ENCODE results near the gene MAP4K4. TPM values are rescaled to one million over a fixed set of nuclear protein-coding genes. Genes with fewer than 3 reads are reported as not detected.
"Not testable (repeated sequence)": the region's sequence is repeated elsewhere in the genome, so short reads cannot be mapped to it uniquely, and the experiment has no call there.

The MAP4K4 gene
- total RNA-seq, 2 donors from 2014 or later: 26.8 to 30.7 TPM

DNA sequence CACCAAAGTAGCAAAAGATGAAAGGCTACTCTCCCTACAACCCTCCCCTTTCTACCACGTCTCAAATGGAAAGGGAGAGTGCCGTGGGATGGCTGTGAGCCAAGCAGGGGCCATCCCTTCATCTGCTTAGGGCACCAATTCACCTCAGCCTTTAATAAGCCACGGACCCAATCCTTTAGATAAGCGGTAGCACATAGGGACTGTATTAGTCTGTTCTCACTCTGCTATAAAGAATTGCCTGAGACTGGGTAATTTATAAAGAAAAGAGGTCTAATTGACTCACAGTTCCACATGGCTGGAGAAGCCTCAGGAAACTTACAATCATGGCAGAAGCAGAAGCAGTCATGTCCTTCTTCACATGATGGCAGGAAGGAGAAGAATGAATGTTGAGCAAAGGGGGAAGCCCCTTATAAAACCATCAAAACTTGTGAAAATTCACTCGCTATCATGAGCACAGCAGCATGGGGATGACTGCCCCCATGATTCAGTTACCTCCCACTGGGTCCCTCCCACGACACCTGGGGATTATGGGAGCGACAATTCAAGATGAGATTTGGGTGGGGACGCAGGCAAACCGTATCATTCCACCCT lies 208.3 kb downstream of the MAP4K4 start:
- no peak for DNase-seq
- Histone ChIP-seq H3K36me3 (no peaks in the 10 kb centered on the region), H3K27me3 (no peaks in the 10 kb centered on the region), H3K9me3 (no peaks in the 10 kb centered on the region), H3K27ac (no peak overlapping the region), H3K4me1 (no peaks in the 10 kb centered on the region), H3K4me3 (no peak overlapping the region), H3K9ac (ENCODE audit: low read depth in 2 of 2, low read length in 2 of 2) (no peak overlapping the region)
- intact Hi-C loops (cut with DNase I): no loop called here
- TF ChIP-seq, protein P1, sequence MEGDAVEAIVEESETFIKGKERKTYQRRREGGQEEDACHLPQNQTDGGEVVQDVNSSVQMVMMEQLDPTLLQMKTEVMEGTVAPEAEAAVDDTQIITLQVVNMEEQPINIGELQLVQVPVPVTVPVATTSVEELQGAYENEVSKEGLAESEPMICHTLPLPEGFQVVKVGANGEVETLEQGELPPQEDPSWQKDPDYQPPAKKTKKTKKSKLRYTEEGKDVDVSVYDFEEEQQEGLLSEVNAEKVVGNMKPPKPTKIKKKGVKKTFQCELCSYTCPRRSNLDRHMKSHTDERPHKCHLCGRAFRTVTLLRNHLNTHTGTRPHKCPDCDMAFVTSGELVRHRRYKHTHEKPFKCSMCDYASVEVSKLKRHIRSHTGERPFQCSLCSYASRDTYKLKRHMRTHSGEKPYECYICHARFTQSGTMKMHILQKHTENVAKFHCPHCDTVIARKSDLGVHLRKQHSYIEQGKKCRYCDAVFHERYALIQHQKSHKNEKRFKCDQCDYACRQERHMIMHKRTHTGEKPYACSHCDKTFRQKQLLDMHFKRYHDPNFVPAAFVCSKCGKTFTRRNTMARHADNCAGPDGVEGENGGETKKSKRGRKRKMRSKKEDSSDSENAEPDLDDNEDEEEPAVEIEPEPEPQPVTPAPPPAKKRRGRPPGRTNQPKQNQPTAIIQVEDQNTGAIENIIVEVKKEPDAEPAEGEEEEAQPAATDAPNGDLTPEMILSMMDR (IDR thresholded peaks at IDR 0.05): no peak

DNA sequence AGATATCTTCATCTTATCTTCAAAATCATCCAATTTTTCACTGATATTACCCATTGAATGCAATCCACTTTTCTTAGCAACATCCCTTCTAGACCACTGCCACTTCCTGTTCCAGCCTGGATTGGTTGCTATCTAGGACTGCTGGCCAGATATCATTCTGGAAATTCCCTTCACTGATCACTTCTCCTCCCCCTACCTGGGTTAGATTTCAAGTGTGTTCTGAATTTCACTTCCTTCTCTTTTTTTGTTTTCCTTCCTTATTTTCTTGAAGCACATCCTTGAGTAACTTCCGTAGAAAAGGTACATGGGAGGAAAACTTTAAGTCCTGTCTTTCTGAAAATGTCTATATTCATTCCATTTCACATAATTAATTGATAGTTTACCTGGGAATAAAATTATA lies 212.3 kb downstream of the MAP4K4 start:
- DNase-seq: no peak
- Histone ChIP-seq H3K27me3 (no peaks in the 10 kb centered on the region), H3K36me3 (no peaks in the 10 kb centered on the region), H3K4me3 (no peak overlapping the region), H3K9ac (ENCODE audit: low read depth in 2 of 2, low read length in 2 of 2) (no peak overlapping the region), H3K4me1 (no peaks in the 10 kb centered on the region), H3K9me3 (no peaks in the 10 kb centered on the region), H3K27ac (no peak overlapping the region)
- TF ChIP-seq, protein P1 (IDR thresholded peaks at IDR 0.05): no peak
- intact Hi-C loops (cut with DNase I): no loop called here

DNA sequence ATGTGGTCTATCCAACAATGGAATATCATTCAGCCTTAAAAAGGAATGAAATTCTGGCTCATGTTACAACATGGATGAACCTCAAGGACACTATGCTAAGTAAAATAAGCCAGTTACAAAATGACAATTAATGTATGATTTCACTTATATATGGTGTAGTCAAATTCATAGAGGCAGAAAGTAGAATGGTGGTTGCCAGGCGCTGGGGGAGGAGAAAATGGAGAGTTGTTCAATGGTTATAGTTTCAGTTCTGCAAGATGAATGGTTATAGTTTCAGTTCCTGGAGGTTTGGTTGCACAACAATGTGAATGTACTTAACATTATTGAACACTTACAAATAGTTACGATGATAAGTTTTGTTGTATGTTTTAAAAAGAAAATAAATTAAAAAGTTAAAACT lies 215.0 kb downstream of the MAP4K4 start:
- Histone ChIP-seq H3K36me3 (no peaks in the 10 kb centered on the region), H3K9ac (ENCODE audit: low read depth in 2 of 2, low read length in 2 of 2) (no peak overlapping the region), H3K27ac (no peak overlapping the region), H3K27me3 (no peaks in the 10 kb centered on the region), H3K9me3 (no peaks in the 10 kb centered on the region), H3K4me3 (no peak overlapping the region), H3K4me1 (no peaks in the 10 kb centered on the region)
- intact Hi-C loops (cut with DNase I): no loop called here
- DNase-seq: no peak
- TF ChIP-seq, protein P1 (IDR thresholded peaks at IDR 0.05): no peak

DNA sequence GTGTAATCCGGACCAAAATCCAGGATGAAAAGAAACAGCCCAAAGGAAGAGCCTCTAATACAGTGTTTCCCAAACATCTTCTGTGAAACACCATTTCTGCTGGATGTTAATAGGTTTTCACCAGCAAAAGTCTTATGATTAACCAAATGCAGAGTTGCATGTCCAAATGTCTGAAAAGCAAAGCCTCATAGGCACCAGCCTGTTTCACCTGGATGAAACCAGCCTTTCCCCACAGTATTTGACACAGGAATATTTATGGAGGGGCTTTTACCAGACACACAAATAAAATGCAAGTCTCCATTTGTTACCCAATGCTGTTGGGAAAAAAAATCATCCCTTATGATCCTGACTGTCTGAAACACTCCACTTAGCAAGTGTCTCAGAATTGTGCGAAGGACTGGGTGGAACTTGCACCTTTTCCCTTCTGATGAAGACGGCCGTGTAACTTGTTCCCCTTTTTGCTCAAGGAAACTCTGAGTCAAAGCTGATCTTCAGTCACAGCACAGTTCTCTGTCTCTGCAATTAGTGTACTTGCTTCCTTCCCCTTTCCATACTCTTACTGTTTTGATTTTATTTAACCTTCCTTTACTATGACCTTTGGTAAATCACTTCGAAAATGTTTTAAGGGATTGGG lies 223.9 kb downstream of the MAP4K4 start:
- DNase-seq: no peak
- intact Hi-C loops (cut with DNase I): no loop called here

DNA sequence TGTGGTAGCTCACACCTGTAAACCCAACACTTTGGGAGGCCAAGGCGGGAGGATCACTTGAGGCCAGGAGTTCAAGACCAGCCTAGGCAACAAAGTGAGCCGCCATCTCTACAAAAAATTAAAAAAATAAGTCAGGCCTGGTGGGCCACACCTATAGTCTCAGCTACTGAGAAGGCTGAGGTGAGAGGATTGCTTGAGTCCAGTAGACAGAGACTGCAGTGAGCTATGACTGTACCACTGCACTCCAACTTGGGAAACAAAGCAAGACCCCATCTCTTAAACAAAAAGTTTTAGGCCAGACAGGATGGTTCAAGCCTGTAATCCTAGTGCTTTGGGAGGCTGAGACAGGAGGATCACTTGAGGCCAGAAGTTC lies 224.4 kb downstream of the MAP4K4 start:
- no peaks in the 10 kb centered on the region for H3K9me3 ChIP-seq
- intact Hi-C loops (cut with DNase I): no loop called here
- no peaks in the 10 kb centered on the region for H3K27me3 ChIP-seq
- no peak overlapping the region for H3K4me3 ChIP-seq
- no peak overlapping the region for H3K9ac ChIP-seq (ENCODE audit: low read depth in 2 of 2, low read length in 2 of 2)
- no peak for DNase-seq
- H3K36me3 ChIP-seq: no peaks in the 10 kb centered on the region
- H3K27ac ChIP-seq: no peak overlapping the region
- H3K4me1 ChIP-seq: no peaks in the 10 kb centered on the region
- TF ChIP-seq, protein P1 (IDR thresholded peaks at IDR 0.05): no peak

More for the DNA sequence above, 223.9 kb downstream of the MAP4K4 start:
- Histone ChIP-seq H3K36me3 (no peaks in the 10 kb centered on the region), H3K9me3 (no peaks in the 10 kb centered on the region), H3K4me3 (no peak overlapping the region), H3K9ac (ENCODE audit: low read depth in 2 of 2, low read length in 2 of 2) (no peak overlapping the region), H3K4me1 (no peaks in the 10 kb centered on the region), H3K27ac (no peak overlapping the region), H3K27me3 (no peaks in the 10 kb centered on the region)
- TF ChIP-seq, protein P1 (IDR thresholded peaks at IDR 0.05): no peak

DNA sequence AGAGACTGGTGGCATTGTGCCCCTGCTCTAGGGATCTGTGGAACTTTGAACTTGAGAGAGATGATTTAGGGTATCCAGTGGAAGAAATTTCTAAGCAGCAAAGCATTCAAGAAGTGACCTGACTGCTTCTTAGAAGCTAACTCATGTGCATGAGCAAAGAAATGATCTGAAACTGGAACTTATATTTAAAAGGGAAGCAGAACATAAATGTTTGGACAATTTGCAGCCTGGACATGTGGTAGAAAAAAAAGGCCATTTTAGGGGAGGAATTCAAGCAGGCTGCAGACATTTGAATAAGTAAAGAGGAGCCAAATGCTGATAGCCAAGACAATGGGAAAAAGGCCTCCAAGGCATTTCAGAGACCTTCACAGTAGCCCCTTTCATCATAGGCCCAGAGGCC lies 226.8 kb downstream of the MAP4K4 start:
- H3K36me3 ChIP-seq; DNase-seq; H3K9me3 ChIP-seq; H3K27me3 ChIP-seq; H3K4me3 ChIP-seq; H3K4me1 ChIP-seq; H3K27ac ChIP-seq; intact Hi-C loops (cut with DNase I); H3K9ac ChIP-seq (ENCODE audit: low read depth in 2 of 2, low read length in 2 of 2): not testable (repeated sequence)
